K562 (cell line): Measurements from ENCODE around the gene NIPAL4.

Source experiments
- POLR2AphosphoS5 ChIP-seq: IDR thresholded peaks from 2 replicates; pipeline ENCODE4 v1.6.1; 2011; ENCODE audit warnings: mild to moderate bottlenecking, low read depth, low read length, moderate library complexity; ENCODE audit not compliant: control insufficient read depth, insufficient read depth
- PPARD ChIP-seq: fragments of 250-450 bp; sonication (Bioruptor Pico); IDR thresholded peaks from 2 replicates; pipeline ENCODE4 v1.8.0; 2022; ENCODE audit warnings: inconsistent platforms, mild to moderate bottlenecking, moderate library complexity
- SIRT6 ChIP-seq: IDR thresholded peaks from one replicate; pipeline ENCODE4 v1.6.1; 2012; ENCODE audit warnings: low read depth, mild to moderate bottlenecking, control low read depth, inconsistent platforms, low read length, moderate library complexity
- TAF1 ChIP-seq: IDR thresholded peaks from 2 replicates; pipeline ENCODE4 v1.6.1; 2011; ENCODE audit warnings: mild to moderate bottlenecking, low read length, moderate library complexity; ENCODE audit not compliant: insufficient read depth, control insufficient read depth, severe bottlenecking; ENCODE audit errors: extremely low read depth
- ZFP30 ChIP-seq: fragments of 250-450 bp; sonication (Bioruptor Pico); IDR thresholded peaks from 2 replicates; pipeline ENCODE4 v1.8.0; 2022; ENCODE audit warnings: moderate library complexity, mild to moderate bottlenecking, inconsistent platforms, borderline replicate concordance
- TF ChIP-seq, protein P1 (sequence below): fragments of 200-800 bp; sonication (Bioruptor generic); IDR thresholded peaks from 2 replicates; pipeline ENCODE4 v1.6.1; 2016; ENCODE audit warnings: missing genetic modification characterization, missing compliant biosample characterization
- TF ChIP-seq, protein P2 (sequence below), 3 experiments: IDR thresholded peaks in 2 of 3; conservative IDR thresholded peaks in 1 of 3; 2 replicates each; pipeline ENCODE4 v1.5.1; 2011 to 2012; ENCODE audit warnings: low read length in 3 of 3, mild to moderate bottlenecking in 3 of 3, control low read depth in 2 of 3, improper control_type of control experiment in 1 of 3, inconsistent platforms in 1 of 3, low read depth in 1 of 3, mixed read lengths in 1 of 3, moderate library complexity in 1 of 3; ENCODE audit not compliant: insufficient read depth in 2 of 3

DNA sequence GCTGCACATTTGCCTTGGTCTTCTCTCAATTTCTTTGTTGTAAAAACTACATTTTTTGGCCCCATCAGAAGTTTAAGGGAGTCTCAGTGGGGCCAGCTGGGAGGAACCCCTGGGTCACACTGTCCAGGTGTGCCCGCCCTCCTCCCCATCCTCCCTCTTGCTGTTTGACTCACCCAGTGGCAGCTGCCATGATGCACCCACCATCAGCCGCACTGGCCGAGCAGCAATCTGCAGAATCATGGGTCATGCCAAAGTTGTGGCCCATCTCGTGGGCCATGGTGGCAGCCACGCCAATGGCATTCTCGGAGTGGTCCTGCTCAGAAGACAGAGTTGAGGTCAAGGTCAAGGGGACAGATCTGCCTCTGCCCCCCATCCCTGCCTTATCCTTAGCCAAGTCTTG is 45.5 kb downstream of the NIPAL4 start:
- TF ChIP-seq, protein P1, sequence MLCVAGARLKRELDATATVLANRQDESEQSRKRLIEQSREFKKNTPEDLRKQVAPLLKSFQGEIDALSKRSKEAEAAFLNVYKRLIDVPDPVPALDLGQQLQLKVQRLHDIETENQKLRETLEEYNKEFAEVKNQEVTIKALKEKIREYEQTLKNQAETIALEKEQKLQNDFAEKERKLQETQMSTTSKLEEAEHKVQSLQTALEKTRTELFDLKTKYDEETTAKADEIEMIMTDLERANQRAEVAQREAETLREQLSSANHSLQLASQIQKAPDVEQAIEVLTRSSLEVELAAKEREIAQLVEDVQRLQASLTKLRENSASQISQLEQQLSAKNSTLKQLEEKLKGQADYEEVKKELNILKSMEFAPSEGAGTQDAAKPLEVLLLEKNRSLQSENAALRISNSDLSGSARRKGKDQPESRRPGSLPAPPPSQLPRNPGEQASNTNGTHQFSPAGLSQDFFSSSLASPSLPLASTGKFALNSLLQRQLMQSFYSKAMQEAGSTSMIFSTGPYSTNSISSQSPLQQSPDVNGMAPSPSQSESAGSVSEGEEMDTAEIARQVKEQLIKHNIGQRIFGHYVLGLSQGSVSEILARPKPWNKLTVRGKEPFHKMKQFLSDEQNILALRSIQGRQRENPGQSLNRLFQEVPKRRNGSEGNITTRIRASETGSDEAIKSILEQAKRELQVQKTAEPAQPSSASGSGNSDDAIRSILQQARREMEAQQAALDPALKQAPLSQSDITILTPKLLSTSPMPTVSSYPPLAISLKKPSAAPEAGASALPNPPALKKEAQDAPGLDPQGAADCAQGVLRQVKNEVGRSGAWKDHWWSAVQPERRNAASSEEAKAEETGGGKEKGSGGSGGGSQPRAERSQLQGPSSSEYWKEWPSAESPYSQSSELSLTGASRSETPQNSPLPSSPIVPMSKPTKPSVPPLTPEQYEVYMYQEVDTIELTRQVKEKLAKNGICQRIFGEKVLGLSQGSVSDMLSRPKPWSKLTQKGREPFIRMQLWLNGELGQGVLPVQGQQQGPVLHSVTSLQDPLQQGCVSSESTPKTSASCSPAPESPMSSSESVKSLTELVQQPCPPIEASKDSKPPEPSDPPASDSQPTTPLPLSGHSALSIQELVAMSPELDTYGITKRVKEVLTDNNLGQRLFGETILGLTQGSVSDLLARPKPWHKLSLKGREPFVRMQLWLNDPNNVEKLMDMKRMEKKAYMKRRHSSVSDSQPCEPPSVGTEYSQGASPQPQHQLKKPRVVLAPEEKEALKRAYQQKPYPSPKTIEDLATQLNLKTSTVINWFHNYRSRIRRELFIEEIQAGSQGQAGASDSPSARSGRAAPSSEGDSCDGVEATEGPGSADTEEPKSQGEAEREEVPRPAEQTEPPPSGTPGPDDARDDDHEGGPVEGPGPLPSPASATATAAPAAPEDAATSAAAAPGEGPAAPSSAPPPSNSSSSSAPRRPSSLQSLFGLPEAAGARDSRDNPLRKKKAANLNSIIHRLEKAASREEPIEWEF = no peak
- TF ChIP-seq TAF1 = no peak
- no peak for TF ChIP-seq POLR2AphosphoS5
- no peak for TF ChIP-seq PPARD (CRISPR knock-in tag)
- no peak for TF ChIP-seq ZFP30 (CRISPR knock-in tag)
- TF ChIP-seq SIRT6 = no peak
- TF ChIP-seq, protein P2, sequence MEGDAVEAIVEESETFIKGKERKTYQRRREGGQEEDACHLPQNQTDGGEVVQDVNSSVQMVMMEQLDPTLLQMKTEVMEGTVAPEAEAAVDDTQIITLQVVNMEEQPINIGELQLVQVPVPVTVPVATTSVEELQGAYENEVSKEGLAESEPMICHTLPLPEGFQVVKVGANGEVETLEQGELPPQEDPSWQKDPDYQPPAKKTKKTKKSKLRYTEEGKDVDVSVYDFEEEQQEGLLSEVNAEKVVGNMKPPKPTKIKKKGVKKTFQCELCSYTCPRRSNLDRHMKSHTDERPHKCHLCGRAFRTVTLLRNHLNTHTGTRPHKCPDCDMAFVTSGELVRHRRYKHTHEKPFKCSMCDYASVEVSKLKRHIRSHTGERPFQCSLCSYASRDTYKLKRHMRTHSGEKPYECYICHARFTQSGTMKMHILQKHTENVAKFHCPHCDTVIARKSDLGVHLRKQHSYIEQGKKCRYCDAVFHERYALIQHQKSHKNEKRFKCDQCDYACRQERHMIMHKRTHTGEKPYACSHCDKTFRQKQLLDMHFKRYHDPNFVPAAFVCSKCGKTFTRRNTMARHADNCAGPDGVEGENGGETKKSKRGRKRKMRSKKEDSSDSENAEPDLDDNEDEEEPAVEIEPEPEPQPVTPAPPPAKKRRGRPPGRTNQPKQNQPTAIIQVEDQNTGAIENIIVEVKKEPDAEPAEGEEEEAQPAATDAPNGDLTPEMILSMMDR (IDR thresholded peaks at IDR 0.05 in 2 of 3, conservative IDR thresholded peaks at IDR 0.05 in 1 of 3; ENCODE audit: insufficient read depth in 2 of 3, low read depth in 1 of 3, low read length in 3 of 3) = no peak
